Heart right ventricle (tissue), 16 donors: ENCODE measurements around the gene KRT78. TPM values are rescaled to one million over a fixed set of nuclear protein-coding genes. Genes with fewer than 3 reads are reported as not detected.
A peak's percentile ranks its signal among the peaks of the same experiment; 100 is the strongest.

Experiments
- ATAC-seq, 8 donors: fragments of 200-7000 bp; cut with Tn5 transposase; one replicate each; pipeline ENCODE4 v1.9.1; 2020; ENCODE audit warnings: mild to moderate bottlenecking in 8 of 8, moderate library complexity in 8 of 8, moderate number of reproducible peaks in 1 of 8
- DNase-seq, 2 donors: peaks; one replicate each; pipeline ENCODE4 v3.0.0-alpha.2; 2020
- H3K27ac ChIP-seq, 10 donors: fragments of 200-600 bp; sonication (generic) in 2 of 10; one replicate each; pipeline versions ENCODE4 v1.5.0 to v1.8.0; 2020 to 2022; ENCODE audit warnings: mild to moderate bottlenecking in 3 of 10
- H3K27me3 ChIP-seq, 7 donors: fragments of 200-600 bp; one replicate each; pipeline ENCODE4 v1.8.0; 2021 to 2022; ENCODE audit warnings: mild to moderate bottlenecking in 2 of 7
- H3K36me3 ChIP-seq, 9 donors: fragments of 200-600 bp; sonication (generic) in 1 of 9; one replicate each; pipeline versions ENCODE4 v1.5.0 to v1.8.0; 2020 to 2022; ENCODE audit warnings: mild to moderate bottlenecking in 2 of 9
- H3K4me1 ChIP-seq, 9 donors: fragments of 200-600 bp; sonication (generic) in 1 of 9; one replicate each; pipeline versions ENCODE4 v1.5.0 to v1.8.0; 2020 to 2022; ENCODE audit warnings: mild to moderate bottlenecking in 4 of 9
- H3K4me3 ChIP-seq, 10 donors: fragments of 200-600 bp; sonication (generic) in 2 of 10; one replicate each; pipeline versions ENCODE4 v1.5.0 to v1.8.0; 2020 to 2022; ENCODE audit warnings: mild to moderate bottlenecking in 7 of 10, moderate library complexity in 2 of 10
- H3K9me3 ChIP-seq, 11 donors: fragments of 200-600 bp in 10 of 11; sonication (generic) in 2 of 11; one replicate each; pipeline versions ENCODE4 v1.5.0 to v1.8.0; 2013 to 2022; ENCODE audit warnings: mild to moderate bottlenecking in 2 of 11, control low read depth in 1 of 11, moderate library complexity in 1 of 11
- CTCF ChIP-seq, 9 donors: fragments of 200-600 bp; sonication (generic) in 2 of 9; IDR thresholded peaks; one replicate each; pipeline versions ENCODE4 v1.5.0 to v1.8.0; 2021 to 2022; ENCODE audit warnings: antibody characterized with exemption in 9 of 9, mild to moderate bottlenecking in 5 of 9, moderate library complexity in 1 of 9
- WGBS, 2 donors: extraction: QIAGEN DNeasy Blood & Tissue Kit; methylation state at CpG; one replicate each; pipeline ENCODE4 v1.1.7; 2013; ENCODE audit warnings: inconsistent platforms in 1 of 2; 5-methylcytosine and 5-hydroxymethylcytosine counted together
- intact Hi-C, 10 donors: fragments of 100-400 bp; cut with DNase I; formaldehyde crosslinking; loops; one replicate each; pipeline versions ENCODE4 v1.11.1 to v1.14.2; 2022
- polyA plus RNA-seq, 2 donors: library from polyadenylated mRNA; stranded (reverse); fragments of 200-250 nt; gene quantifications; one replicate each; pipeline ENCODE4 v1.2.3, GENCODE V29; 2013
- total RNA-seq, 10 donors: library from RNA; stranded (reverse); fragmentation: NEBNext Ultra II Directional in 3 of 10; extraction: Animal tissue kit (Norgen Biotek cat#: 25700) in 3 of 10; gene quantifications; one replicate each; pipeline versions ENCODE4 v1.2.1 to v1.2.4, GENCODE V29; 2021 to 2023
- donor health status: Arrhythmogenic right ventricular cardiomyopathy.
- donor health status: ischemic (EF 13 %, LVEDD 7.1; RV severe dilation, severe dysfunction).
- donor health status: healthy with polysubstance abuse.
- donor health status: DM: no; HTN: yes; CAD: no.
- donor health status: DM: no; HTN: no; CAD: no.
- donor health status: ischemic (EF 25% LVEDD 6.9; RV normal size, moderate dysfunction).
- donor health status: ischemic (EF 25% LVEDD 5.7; RV mildly dilated, moderate dysfunction).
- donor health status: healthy.
- donor health status: DM: yes; HTN: yes; CAD: no.
- donor health status: Ischemic cardiomyopathy.
- donor health status: ischemic (EF 35%, LVEDD 5.7; RV mildly dilated, moderate dysfunction).
- donor health status: nonischemic (EF 11% LVEDD 7.7; RV severe dilation, severe dysfunction).
- donor health status: DM: yes; HTN: yes; CAD: no.
- donor health status: PGD.
- donor health status: ischemic (EF 29% LVEDD 5.4; RV normal size, mild dysfunction).
- donor health status: nonischemic (EF 23%, LVEDD 6.1; RV moderate dilation, normal function).

KRT78 gene
- total and polyA plus RNA-seq, 12 donors, result 0.07 TPM; not detected in 11

- TF ChIP-seq CTCF (IDR thresholded peaks at IDR 0.05), result peak; percentile 58 to 77 (median 65)
- Histone ChIP-seq H3K4me3 (peak overlapping the region in 8 of 10 donors; percentile 4 to 36 (median 24)), H3K27me3 (peaks cover 0 to 25% (median 17%) of the 10 kb centered on the region in 7 donors), H3K9me3 (no peaks in the 10 kb centered on the region), H3K4me1 (peaks cover 0 to 20% (median 12%) of the 10 kb centered on the region in 9 donors), H3K27ac (no peak overlapping the region), H3K36me3 (no peaks in the 10 kb centered on the region)
- intact Hi-C loops, result loop anchor here (1.0 to 10.0 kb wide), 10 partner anchors 296 to 727 kb away; no protein-coding TSS in a partner anchor
- DNase-seq, result peak; percentile 76 to 89
- 8 to 10% methylated on average over 33 to 38 of the region's 38 CpGs for WGBS, 2 donors
- ATAC-seq, result peak; percentile 85 to 93 (median 90)
These were observed 30.9 kb upstream of the KRT78 start for GRCh38 chr12:52879394-52880351.

DNA sequence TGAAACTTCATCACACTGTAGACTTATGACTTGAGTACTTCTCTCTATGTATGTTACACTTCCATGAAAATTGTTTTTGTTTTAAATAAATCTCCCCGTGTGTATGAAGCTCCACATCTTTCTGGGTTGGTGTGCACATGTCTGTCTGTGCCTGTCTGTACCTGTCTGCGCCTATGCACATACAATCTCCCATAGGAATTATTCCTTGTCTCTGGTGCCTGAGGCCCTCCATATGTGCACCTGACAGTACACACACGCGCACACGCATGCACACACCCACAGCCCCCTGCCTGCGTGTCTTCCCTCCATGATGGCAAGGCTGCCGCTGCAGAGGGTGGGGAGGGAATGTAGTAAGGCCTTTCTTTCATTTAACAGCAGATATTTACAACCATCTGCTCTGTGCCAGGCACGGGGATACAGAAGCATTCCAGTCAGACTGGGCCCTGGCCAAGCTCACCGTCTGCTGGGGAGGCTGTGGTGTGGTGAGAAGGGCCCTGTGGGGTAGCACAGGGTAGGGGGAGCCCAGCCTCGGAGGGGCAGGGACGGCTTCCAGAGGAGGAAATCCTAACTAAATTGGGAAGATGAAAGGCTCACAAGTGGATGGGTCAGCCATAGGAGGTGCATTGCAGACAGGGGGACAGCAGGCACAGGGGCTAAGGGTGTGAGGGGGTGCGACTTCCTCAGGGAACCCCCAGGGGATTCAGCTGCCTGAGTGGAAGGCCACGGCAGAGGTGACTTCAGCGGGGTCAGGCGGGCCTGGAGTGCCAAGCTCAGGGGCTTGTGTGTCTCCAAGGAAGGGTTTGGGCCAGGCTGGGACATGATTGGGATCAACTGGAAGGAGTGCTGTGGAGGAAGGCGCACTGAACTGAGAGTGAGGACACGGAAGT is 30.0 kb upstream of the KRT78 start:
- Histone ChIP-seq H3K4me3 (peak overlapping the region in 1 of 10 donors; percentile 28), H3K4me1 (peaks cover 0 to 27% (median 19%) of the 10 kb centered on the region in 9 donors), H3K9me3 (no peaks in the 10 kb centered on the region), H3K27ac (no peak overlapping the region), H3K36me3 (no peaks in the 10 kb centered on the region), H3K27me3 (peaks cover 0 to 25% (median 15%) of the 10 kb centered on the region in 7 donors)
- intact Hi-C loops, result loop anchor here in 9 of 10 donors (2.0 to 10.0 kb wide), 8 partner anchors 296 to 726 kb away; no protein-coding TSS in a partner anchor
- TF ChIP-seq CTCF (IDR thresholded peaks at IDR 0.05), result no peak
- DNase-seq (no peak), ATAC-seq (peak in 1 of 8 donors; percentile 15)
- WGBS, 2 donors, result 71 to 77% methylated on average over 17 of the region's 17 CpGs

DNA sequence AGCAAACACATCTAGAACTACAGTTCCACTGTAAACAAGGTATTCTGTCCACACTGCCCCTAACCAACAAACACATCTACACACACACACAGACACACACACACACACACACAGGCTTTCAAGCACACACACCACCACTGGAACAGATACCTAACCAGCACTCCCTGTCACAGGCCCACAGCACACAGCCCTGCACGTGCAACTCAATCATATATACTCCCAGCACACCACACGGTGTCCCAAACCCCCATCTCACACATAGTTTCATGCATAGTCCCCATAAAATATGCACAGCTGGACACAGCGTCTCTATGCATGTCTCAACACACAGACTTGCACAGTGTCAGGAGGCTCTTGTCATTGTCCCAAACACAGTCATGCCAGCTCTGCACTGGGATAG is 28.4 kb upstream of the KRT78 start:
- ATAC-seq, result no peak
- Histone ChIP-seq H3K4me3 (no peak overlapping the region), H3K27me3 (peaks cover 0 to 19% (median 10%) of the 10 kb centered on the region in 7 donors), H3K4me1 (peaks cover 0 to 33% (median 21%) of the 10 kb centered on the region in 9 donors), H3K27ac (no peak overlapping the region), H3K36me3 (no peaks in the 10 kb centered on the region), H3K9me3 (no peaks in the 10 kb centered on the region)
- no peak for TF ChIP-seq CTCF (IDR thresholded peaks at IDR 0.05)
- intact Hi-C loops, result loop anchor here in 6 of 10 donors (5.0 to 10.0 kb wide), 5 partner anchors 295 to 725 kb away; no protein-coding TSS in a partner anchor
- WGBS, 2 donors, result 72 to 78% methylated on average over 3 of the region's 3 CpGs
- no peak for DNase-seq
